Limb (tissue), 2 donors: ENCODE results near the gene PLEKHG4B.

Source experiments
- DNase-seq, 2 donors: peaks; one replicate each; pipeline ENCODE4 v3.0.0-alpha.2; 2016; ENCODE audit errors: extremely low spot score in 2 of 2

PLEKHG4B gene

DNA sequence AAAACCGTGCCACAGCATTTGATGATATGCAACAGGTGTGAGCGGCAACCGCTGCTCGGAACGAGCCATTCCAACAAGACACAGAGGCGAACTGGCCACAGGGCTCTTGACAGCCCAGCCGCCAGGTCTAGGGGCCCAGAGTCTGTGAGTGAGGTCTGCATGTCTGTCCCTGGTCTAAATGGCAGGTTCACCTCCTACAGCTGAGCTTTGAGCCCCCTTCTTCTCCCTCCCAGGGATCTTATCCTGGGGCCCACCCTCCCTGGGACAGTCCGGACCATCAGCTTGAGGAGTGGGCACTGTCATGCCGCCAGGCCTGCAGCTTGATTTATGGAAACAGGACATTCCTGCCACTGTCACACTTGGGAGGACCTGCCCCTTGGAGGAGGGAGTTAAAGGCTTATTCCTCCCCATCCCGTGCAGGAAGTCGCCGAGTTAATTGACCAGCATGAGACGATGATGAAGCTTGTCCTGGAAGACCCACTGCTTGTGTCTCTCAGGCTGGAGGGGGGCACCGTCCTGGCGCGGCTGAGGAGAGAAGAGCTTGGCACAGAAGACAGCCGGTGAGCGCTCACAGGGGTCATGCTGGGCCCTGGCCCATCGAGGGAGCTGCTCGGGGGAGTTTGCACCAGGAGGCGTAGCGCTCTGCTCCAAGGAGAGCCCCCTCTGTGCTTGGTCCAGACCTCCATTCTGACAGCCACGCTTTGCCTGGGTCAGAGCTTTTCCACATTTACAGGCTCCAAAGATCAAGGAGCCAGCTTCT lies 63.9 kb downstream of the PLEKHG4B start:
- DNase-seq = peak in 1 of 2 donors; percentile 12

DNA sequence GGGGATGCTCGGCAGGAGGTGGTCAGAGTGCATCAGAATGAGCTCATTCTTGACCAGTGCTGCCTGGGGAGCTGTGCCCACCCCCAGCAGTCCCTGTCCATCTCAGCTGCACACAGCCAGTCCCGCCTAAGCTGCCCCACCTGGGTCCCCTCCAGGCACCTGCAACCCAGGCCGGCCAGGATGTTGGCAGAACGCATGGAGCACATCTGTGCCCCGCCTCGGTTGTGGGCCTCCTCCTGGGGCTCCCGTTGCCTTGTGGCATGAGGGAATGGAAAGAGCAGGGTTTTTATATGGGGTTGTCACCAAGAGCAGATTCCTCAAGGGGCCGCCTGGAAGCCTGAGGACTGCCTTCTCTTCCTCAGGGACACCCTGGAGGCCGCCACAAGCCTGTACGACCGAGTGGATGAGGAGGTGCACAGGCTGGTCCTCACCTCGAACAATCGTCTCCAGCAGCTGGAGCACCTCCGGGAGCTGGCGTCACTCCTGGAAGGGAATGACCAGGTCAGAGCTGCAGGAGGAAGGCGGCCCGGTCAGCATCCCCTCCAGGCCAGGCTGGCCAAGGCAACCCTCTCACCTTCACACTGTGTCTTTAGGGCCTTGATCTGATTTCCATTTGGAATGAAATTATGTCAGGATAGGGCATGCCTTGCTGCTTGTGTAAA lies 64.6 kb downstream of the PLEKHG4B start:
- DNase-seq = peak in 1 of 2 donors; percentile 14

DNA sequence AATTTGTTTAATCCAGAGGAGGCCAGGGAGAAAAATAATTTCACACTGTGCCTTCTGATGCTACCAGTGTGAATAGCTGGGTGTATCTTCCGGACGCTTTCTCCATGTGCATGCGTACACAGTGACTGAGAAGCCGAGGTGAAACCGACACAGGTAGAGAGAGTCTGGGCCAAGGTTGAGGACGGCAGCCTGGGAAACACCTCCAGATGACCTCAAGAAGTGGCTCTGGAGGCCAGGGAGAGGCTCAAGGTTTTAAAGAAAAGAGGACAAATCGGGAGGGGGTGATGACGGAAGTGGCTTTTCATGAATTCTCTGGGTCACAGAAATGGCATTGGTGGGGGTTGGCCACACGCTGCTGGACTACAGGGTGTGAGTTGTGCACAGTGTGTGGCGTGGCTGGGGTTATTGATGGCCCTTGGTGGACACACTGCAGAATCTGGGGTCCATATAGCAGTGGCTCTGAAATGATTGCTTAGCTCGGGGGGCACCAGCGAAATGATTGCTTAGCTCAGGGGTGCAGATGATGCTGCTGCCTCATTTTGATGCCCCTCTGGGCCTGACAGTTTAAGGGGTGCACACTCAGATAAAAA lies 65.3 kb downstream of the PLEKHG4B start:
- DNase-seq = peak in 1 of 2 donors; percentile 13

DNA sequence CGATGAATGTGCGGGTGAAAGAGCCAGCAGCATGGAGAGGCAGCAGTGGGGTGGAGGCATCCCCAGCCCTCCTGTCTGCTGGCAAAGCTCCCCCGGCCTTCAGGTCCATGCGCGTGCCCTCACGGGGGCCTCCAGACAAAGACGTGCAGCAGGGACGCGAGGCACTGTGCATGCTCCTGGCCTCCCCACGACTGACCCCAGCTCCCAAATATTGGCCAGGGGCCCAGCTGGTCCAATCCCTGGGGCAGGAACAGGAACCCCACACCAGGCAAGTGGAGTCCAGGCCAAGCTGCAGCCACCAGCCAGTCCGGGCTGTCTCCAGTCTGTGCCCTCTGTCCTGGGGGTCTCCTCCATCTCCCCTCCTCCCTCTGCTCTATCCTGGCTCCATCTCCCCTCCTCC lies 65.8 kb downstream of the PLEKHG4B start:
- DNase-seq = peak in 1 of 2 donors; percentile 14

DNA sequence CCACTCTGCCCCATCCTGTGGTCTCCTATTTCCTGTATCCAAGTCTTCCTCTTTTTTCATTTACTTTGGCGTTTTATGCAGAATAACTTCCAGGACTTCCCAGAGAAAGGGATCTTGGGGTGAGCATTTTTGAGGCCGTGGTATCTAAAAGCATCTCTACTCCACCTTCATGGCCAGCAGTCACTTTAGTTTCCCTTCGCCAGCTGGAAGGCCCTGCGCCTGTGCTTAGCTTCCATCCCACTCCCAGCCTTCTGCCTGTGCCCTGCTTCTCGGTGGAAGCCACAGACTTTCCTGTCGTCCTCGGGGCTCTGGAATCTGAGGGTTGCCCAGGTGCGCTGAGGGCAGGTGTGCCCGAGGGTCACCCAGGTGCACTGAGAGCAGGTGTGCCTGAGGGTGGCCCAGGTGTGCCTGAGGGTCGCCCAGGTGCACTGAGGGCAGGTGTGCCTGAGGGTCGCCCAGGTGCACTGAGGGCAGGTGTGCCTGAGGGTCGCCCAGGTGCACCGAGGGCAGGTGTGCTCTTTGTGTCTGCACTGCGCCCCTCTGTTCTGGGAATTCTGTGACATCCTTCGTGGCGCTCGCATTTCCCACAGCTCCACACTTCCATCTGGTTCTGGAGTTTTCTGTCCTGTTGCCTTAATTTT lies 67.0 kb downstream of the PLEKHG4B start:
- peak in 1 of 2 donors; percentile 10 for DNase-seq

GRCh38 chr5:159448-160172 lies 67.6 kb downstream of the PLEKHG4B start:
- DNase-seq = peak in 1 of 2 donors; percentile 14

GRCh38 chr5:160173-160510 lies 68.2 kb downstream of the PLEKHG4B start:
- peak in 1 of 2 donors; percentile 27 for DNase-seq

DNA sequence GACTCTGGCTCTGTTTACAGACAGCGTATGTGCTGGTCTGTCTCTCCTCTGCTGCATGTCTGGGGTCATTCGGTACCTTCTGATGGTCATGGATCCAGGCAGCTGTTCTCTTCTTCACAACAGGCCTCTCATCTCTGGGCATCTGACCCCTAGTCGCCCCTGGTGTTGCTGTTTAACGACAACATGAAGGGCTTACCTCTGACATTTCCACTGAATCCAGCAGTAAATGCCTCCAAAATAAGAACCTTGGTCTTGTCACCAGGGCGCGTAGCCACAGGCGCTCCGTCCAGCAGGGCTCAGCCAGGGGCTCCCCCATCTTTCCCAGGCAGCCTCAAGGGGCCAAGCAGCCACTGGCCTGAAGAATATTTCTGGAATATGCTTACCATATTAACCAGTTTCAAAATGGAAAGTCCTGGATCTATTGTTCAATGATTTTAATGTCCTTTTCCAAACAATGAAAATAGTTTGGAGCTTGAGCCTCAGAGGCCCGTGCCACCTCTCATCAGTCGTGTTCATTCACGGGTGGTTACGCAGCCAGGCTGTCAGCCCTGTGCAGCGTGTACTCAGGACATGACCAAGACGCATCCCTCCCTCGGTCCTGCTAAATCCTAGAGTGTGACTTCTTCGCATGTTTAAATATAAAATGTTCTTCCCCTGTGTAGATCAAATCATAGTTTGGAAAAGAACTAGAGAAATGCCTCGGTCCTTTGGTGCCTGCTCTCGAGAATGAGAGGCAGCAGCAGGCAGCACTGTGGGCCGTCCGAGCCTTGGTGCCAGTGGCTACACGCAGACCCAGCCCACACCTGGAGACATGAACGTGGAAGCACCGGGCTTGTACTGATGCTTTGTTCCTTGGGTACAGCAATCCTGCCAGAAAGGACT lies 69.2 kb downstream of the PLEKHG4B start:
- DNase-seq = peak in 1 of 2 donors; percentile 18

DNA sequence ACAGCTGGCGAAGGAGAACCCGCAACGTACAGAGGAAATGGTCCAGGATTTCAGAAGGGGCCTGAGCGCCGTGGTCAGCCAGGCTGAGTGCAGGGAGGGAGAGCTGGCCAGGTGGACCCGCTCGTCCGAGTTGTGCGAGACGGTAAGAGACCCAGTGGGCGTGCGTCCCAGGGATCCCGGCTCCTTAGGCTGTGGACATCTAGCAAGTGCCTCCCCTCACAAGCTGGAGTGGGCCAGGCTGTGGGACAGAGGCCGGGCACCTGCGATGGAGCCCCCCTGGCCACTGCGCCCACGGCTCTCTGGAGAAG lies 69.8 kb downstream of the PLEKHG4B start:
- DNase-seq = no peak

GRCh38 chr5:162190-162564 lies 70.2 kb downstream of the PLEKHG4B start:
- DNase-seq = no peak

DNA sequence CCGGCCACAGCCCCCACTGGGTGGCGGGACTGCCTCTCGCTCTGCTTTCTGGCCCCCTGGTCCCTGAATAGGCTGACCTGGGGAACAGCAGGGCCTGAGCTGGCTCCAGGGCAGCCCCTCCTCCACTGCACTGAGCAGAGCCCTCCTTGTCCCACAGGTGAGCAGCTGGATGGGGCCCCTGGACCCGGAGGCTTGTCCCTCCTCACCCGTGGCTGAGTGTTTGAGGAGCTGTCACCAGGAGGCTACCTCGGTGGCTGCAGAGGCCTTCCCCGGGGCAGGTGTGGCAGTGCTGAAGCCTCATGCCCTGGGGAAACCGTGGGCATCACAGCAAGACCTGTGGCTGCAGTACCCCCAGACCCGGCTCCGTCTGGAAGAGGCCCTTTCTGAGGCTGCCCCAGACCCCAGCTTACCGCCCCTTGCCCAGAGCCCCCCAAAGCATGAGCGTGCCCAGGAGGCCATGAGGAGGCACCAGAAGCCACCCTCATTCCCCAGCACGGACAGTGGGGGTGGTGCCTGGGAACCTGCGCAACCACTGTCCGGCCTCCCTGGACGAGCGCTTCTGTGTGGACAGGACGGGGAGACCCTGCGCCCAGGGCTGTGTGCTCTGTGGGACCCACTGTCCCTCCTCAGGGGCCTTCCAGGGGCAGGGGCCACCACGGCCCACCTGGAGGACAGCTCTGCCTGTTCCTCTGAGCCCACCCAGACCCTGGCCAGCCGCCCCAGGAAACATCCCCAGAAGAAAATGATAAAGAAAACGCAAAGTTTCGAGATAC lies 70.8 kb downstream of the PLEKHG4B start:
- DNase-seq = peak in 1 of 2 donors; percentile 21

GRCh38 chr5:163338-163620 lies 71.3 kb downstream of the PLEKHG4B start:
- DNase-seq = peak in 1 of 2 donors; percentile 29

DNA sequence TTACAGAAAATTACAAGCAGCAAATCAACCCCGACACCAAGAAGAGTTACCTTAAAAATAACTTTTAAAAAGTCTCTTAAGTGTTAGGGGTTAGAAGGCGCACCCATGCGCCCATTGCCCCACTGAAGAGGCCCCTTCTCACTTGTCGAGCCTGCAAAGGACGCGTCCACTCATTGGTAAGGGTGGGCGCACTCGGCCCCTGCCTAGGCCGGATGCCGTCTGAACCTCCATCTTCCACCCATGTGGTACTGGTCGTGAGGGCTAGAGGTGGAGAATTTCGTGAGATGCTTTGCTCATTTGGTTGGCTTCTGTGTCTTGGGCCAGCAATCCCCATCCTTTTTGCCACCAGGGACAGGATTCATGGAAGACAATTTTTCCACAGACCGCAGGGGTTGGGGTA lies 71.9 kb downstream of the PLEKHG4B start:
- DNase-seq = peak in 1 of 2 donors; percentile 8

- DNase-seq = peak in 1 of 2 donors; percentile 16
Measured at GRCh38 chr5:164244-164643, 72.3 kb downstream of the PLEKHG4B start.

DNA sequence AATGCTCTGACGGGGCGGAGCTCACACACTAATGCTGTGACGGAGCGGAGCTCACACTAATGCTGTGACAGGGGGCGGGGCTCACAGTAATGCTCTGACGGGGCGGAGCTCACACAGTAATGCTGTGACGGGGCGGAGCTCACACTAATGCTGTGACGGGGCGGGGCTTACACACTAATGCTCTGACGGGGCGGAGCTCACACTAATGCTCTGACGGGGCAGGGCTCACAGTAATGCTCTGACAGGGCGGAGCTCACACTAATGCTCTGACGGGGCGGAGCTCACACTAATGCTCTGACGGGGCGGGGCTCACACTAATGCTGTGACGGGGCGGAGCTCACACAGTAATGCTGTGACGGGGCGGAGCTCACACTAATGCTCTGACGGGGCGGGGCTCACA lies 72.8 kb downstream of the PLEKHG4B start:
- DNase-seq = peak in 1 of 2 donors; percentile 3

- DNase-seq = peak in 1 of 2 donors; percentile 25
Measured at GRCh38 chr5:166441-167372, 74.7 kb downstream of the PLEKHG4B start.

GRCh38 chr5:167511-167910 lies 75.5 kb downstream of the PLEKHG4B start:
- DNase-seq = peak in 1 of 2 donors; percentile 21

- peak in 1 of 2 donors; percentile 31 for DNase-seq
Measured at GRCh38 chr5:167982-168660, 76.2 kb downstream of the PLEKHG4B start.
